Measurements from ENCODE around the gene PIK3CD.

PIK3CD gene

DNA sequence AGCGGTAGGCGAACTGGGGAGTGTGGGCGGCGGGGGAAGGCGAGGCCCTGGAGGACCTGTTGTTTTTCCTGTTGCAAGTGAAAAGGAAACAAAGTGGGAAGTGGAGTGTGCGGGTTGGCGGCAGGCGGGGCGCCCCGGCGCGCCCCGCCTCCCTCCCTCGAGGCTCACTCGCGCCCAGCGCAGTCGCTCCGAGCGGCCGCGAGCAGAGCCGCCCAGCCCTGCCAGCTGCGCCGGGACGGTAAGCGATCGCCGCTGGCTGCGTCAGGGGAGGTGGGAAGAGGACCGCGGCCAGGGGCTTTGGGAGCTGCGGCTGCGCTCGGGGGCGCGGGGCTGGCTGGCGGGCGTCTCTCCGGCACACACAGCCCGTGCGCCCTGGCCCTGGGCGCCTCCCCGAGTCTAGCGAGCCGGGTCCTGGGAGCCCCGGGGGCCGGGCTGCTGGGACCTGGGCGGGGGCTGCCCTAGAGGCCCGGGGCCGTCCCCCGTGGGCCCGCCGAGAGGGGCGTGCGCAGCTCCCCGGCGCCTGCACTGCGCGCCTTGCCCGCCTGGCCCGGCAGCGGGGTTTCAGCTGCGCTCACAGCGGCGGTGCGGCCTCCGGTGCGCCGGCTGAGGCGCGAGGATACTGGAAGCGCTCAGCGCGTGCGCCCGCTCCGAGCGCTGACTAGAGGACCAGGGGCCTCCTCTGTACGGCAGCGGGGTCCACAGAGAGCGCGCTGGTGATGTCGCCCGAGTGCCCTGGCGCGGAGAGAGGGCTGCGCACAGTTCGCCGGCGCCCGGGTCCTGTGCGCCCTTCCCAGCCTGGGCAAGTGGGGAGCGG lies at the start of gene PIK3CD:
TSS of gene PIK3CD (plus strand) at position 167 of the 814 bp plus-strand sequence. CDS start 58,725 bp downstream, outside the sequence.
- no peak for FAIRE-seq

DNA sequence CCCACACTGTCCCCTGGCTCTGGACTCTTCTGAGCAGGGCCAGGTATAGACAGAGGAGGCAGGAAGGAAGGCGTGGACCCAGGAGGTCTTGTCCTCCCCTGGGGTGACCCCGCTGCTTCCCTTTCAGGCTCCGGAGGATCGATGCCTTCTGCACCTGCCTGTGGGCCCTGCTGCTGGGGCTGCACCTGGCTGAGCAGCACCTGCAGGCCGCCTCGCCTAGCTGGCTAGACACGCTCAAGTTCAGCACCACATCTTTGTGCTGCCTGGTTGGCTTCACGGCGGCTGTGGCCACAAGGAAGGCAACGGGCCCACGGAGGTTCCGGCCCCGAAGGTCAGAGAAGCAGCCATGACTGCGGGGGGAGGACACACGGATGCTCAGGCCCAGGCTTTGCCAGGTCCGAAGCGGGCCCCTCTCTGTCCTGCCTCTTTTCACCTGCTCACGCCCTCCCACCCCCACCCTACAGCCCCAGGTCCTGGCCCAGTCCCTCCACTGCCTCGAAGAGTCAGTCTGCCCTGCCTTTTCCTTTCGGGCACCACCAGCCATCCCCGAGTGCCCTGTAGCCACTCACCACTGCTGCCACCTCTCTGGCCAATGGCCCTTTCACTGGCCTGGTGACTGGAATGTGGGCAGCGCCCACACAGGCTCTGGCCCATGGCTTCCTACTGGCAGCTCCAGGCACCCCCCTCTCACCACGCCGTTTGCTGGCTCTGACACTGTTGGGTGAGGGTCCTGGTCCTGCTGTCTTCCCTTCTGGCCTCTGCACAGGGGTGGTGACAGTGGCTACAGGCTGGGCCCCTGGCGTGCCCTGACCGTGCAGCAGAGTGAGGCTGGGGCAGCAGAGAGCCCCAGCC lies 49.4 kb upstream of the PIK3CD start:
- FAIRE-seq, result no peak

DNA sequence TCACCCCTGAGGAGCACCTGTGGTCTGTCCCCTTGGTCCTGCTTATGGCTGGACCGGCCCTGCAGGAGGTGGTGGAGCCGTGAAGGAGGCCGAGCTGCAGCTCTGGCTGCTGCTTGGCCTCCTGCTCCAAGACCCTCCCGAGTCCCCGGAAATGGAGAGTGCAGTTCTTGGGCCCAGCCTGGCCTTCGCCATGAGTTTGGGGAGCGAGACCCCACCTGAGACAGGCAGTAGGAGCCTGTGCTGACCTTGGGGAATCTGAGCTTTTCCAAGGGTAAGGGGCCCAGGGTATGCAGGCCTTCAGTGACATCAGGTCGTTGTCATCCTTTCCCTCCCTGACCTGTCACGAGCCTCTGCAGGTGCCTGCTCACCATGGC lies 48.8 kb upstream of the PIK3CD start:
- no peak for FAIRE-seq

DNA sequence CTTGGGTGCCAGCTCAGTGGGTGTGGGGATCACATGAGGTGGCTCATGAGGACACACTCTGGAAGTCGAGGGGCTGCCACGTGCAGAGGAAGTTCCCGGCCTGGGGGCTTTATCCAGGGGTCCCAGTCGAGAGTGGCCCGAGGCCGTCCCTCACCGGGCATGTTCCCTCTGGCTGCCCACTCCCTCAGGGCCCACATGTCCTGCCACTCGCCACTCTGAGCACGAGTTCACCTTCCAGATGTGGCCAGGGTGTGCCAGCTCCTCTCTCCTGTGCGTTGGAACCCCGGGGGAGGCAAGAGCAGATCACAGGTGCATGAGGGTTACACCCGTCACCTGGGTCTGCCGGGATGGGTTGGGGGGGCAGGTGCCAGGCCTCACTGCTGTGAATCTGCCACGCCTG lies 48.2 kb upstream of the PIK3CD start:
- no peak for FAIRE-seq

DNA sequence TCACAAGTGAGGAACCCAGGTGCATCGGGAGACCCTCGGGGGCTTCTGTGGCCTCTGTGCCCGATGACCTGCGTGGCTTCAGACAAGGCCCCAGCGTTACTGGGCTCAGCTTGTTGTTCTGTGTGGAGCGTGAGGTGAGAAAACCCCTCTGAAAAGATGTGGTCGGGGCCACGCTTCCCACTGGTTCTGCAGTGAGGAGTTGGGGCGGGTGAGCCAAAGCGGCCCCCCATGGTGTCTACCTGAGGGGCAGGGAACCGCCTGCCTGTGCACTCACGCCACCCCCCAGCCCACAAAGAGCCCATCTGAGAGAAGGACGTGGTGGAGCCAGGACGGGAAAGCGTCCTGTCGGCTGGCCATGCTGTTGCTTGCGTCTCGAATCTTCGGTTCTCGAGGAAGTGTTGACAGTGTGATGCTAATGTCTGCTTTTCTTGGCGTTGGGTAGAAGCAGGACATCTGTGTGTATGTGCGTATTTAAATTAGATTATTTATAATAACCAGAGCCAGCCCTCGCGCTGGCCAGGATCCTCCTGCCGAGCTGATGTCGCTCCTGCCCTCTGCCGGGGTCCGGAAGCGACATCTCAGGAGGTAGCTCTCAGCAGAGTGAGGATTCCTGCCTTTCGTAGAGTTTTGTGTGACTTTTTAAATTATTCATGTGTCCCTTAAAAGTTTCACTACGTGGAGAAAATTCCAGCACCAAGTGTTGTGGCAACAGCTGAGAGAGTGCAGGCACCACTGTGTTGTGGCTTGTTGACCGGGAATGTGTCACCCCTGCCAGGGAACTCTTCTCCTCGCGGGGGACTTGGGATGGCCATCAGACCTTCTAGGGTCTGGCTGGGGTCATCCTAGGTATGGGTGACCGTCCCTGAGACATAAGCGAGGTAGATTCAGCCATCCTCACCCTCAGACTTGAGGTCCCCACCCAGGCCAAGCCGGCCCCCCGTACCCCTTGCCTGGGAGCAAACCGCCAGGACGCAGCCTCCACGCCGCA lies 47.5 kb upstream of the PIK3CD start:
- FAIRE-seq, result no peak

DNA sequence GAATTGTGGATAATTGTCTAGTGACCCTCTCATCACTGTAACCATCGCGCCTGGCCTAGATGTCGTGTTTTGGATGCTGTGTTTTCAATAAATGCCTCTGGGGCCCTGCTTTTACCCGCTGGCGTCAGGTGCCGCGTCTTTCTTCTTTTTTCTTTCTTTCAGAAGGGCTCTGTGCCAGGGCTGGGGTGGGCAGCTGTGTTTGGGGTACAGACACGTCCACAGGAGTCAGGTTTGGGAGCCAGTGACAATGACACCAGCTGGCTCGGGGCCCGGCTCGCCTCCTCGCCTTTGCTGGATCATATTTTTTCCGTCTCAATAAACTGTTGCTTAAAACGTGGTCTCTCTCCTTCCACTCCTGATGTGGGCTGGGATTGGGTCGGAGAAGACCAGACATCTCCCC lies 46.7 kb upstream of the PIK3CD start:
- no peak for FAIRE-seq

DNA sequence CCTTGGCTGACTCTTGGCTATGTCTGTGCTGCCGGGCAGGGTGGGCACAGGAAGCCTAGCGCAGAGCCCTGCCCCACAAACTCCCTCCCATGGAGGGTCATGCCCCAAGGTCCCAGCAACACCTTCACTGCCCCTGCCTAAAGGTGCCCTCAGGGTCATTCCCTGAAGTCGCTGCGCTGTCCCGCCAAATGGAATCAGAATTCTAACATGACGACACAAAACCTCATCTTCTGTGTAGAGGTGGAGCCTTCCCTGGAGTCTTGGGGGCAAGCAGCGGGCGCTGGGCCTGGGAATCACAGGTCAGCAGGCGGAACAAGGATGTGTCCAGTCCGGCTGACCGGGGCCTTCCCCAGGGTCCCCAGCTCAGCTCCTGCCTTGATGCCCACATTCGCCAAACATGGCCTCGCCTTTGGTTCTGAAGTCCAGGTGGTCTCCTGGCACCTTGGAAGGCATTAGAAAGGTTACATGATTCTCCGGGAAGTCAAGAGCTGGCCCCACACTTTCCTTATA lies 45.5 kb upstream of the PIK3CD start:
- no peak for FAIRE-seq

DNA sequence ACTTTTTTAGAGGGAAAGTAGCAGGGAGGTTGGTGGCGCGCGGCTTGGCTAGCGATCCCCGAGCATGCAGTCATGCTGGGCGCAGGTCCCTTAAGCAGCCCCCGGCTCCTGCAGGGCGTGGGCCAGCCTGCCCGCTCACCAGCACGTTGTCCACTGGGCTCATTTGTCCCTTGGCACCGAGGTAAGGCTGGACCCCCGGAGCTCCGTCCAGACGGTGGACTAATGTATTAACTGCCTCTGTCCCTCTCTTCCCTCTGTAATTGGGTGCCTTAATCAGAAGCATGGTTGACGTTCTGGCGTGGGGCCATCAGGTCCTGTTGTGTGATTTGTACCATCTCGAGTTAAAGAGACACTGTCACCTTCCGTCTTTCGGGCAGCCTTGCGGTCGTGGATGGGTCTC lies 45.1 kb upstream of the PIK3CD start:
- FAIRE-seq, result no peak

DNA sequence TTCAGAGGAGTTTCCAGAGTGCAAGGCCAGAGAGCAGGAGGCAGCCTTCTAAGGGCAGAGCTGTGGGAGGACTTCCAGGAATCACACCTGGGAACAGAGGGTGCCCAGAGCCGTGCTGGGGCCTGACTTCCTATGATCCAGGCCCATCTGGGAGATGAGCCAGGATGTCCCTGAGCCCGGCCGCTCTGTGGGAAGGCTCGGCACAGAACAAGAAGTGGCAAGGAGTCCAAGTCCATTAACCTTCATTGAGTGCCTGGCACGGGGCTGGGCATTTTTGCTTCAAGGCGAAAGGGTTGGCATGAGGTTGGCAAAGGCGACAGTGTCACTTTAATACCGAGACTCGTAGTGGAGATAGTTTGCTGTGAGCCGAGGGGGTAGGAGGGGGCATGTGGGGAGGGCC lies 44.6 kb upstream of the PIK3CD start:
- no peak for FAIRE-seq

DNA sequence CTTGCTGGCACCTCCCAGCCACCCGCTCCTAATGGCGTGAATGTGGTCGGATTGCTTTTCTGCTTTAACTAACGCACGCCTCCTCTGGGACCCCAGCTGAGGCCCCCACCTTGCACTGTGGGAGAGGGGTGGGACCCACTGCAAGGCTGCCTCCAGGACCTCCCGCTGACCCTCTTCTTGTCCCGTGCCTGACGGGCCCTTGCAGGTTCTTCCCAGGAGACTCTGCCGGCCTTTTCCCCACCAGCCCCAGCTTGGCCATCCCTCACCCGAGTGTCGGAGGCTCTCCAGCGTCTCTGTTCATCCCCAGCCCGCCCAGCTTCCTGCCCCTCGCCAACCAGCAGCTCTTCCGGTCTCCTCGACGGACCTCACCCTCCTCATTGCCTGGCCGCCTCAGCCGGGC lies 44.2 kb upstream of the PIK3CD start:
- FAIRE-seq, result no peak

DNA sequence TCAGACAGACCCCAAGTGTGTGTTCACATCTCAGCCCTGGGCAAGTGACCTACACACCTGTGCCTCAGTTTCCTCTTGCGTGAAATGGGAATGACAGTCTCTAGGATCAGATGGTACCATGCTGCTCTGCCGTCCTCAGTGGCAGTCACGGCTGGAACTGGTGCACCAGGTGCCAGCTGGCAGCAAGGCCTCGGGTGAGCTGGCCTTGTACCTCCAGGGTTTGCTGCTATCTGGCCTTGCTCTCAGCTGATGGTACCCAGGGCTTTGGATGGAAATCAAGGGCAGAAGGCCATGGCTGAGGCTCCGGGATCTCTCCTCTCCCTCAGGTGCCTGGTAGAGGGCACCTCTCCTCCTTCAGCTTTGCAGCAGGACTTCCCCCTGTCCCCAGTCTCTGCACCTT lies 41.5 kb upstream of the PIK3CD start:
- FAIRE-seq, result no peak

DNA sequence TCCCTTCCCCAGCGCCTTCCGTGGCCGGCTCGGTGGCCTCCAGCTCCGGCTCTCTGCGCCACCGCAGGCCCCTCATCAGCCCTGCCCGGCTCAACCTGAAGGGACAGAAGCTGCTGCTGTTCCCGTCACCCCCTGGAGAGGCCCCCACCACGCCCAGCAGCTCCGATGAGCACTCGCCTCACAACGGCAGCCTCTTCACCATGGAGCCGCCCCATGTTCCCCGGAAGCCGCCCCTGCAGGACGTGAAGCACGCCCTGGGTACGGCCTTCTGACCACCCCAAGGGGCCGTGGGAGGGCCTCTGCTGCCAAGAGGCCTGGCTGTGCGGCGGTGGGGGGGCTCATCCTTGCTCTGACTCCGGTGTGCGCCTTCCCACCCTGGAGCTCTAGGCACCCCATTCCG lies 41.0 kb upstream of the PIK3CD start:
- no peak for FAIRE-seq

DNA sequence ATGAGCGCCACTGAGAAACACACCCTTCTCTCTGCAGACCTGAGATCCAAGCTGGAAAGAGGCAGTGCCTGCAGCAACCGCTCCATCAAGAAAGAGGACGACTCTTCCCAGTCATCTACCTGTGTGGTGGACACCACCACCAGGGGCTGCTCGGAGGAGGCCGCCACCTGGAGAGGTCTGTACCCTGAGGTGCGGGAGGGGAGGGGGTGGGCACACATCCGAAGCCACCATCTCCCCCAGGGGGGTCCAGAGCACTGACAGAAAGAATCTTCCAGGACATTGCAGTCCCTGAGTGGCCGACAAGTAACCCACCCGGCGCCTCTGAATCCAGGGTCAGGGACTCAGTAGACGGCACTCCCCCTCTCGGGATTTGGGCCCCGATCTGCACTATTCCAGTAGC lies 39.8 kb upstream of the PIK3CD start:
- FAIRE-seq, result no peak

DNA sequence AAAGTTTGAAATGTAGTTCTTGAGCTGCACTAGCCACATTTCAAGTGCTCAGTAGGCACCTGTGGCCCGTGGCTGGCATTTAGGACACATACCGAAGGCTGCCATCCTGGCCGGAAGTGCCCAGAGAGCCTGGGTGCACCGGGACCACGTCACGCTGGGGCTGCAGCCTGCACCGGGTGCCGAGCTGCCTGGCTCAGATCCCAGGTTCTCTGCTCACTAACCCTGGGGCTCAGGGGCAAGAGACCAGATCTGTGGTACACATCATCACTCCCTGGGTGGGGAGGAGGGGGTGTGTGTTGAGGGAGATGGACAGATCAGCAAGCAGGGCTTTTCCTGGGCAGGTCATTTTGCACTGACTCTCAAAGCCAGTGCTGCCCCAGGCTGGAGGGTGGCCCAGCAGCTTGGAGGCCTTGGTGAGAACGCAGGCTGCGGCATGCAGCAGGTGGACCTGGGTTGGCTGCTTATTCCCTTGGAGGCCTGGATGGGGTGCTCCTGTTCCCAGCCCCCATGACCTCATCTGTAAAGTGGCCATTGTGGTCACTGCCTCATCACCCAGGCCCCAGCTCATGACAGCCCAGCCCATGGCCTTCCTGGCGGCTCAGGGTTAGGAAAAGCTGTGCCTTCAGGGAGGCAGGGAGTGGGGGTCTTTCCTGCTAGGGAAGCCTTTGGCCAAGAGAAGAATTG lies 39.2 kb upstream of the PIK3CD start:
- FAIRE-seq, result no peak

DNA sequence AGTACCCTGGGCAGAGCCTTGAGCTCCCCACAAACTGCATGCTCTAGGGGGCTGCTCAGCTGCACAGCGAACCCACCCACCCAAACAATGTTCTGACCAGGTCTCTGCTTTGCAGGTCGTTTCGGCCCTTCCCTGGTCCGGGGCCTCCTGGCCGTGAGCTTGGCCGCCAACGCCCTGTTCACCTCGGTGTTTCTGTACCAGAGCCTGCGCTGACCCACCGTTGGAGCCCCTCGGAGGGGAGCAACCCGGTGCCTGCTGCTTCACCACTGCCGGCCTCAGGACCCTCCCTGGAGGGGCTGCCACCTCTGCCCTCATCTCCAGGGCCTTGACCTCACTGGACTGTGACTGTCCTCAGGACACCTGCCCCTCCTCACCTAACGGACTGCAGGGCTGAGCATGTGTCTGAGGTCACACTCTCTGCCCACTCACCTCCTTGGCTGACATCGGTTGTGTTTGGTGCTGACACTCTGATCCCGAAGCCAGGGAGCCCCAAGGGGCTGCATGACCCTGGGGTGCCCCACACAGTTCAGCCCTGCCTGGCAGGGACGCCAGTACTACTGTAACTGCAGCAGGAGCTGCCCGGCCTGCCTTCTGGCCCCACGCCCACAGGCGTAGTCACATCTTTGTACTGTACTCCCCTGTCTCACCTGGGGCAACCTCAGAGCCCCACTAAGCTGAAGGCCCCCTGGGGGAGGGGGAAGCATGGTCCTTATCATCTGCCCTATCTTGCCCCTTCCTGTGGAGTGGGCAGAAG lies 38.5 kb upstream of the PIK3CD start:
- no peak for FAIRE-seq

DNA sequence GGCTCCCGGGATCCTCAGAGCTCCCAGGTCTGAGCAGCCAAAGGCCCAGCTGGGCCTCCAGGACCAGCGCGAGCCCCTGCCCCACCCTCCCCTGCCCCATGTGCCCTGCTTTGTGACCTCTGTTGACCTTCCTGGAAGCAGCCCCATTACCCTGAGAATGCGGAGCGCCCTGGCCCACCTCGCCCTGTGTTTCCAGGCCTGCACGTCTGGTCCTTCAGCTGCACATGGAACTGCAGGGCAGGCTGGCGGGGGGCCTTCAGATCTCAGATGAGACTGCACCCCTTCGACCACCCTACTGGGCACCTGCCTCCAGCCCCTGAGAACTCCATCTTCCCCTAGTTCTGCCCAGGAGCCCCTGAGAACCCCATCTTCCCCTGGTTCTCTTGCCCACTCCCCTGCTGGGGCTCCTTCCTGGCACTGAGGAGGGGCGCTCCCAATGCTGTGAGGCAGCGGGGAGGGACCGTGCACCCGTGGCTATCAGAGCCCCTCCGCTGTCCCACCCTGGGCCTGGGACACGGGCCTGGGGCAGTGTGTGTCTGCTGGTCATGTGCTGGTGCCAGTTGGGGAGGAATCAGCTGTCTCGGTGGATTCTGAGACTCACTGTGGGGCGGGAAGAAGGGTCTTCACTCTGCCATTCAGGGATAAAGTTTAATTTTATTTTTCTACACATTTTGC lies 37.8 kb upstream of the PIK3CD start:
- FAIRE-seq, result no peak

DNA sequence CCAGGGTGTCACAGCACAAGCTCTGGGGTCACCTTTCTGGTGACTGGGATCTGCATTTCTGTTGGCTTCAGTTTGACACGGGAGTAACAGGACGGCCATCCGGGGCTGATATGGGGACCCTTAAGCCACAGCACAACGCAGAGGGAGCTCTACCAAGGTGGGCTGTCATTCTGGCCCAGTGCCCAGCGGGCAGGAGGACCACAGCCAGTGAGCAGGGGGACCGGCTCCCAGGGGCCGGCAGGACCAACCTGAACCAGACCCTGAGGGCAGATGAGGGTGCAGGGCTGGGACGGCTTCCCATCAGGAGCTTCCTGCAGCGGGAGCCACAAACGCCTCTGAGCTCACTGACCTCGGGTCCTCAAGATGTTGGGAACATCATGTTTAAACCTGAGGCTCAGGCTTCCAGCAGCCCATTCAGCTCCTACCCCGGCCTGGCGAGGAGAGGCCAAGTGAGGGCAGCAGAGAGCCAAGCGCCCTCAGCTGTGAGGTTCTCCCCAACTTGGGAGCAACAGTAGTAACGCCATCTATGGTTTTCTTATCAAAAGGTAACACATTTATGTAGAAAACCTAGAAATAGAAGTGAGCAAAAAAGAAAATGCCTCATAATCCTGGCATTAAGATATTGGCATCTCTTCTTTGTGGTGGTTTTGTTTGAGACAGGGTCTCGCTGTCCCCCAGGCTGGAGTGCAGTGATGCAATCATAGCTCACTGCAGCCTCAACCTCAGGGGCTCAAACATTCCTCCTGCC lies 36.0 kb upstream of the PIK3CD start:
- FAIRE-seq, result peak; percentile 84

DNA sequence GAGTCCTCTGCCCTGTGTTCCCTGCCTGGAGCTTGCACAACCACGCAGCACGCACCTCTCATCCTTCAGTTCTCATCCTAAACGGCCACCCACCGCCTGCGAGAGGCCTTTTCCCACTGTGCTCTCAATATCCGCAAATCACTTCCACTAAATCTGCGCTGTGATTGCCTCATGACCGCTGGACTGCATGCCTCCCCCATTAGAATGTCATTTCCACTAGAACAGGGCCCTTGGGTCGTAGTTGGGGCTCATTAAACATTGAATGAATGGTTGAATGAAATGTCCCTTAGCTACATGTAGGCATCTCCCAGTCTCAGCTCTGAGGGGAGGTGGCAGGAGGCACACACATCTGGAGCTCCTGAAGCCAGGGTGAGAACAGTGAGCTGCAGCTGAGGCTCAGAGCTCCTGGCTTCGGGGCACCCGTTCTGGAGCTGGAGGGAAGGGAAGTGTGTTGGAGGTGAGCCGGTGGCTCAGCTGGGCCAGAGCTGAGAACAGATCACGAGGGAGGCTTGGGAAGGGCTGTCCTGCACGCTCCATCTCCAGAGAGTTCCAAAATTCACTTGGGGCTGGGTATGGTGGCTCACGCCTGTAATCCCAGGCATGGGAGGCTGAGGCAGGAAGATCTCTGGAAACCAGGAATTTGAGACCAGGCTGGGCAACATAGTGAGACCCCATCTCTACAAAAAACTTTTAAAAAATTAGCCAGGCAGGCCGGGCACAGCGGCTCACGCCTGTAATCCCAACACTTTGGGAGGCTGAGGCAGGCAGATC lies 32.4 kb upstream of the PIK3CD start:
- FAIRE-seq, result no peak

DNA sequence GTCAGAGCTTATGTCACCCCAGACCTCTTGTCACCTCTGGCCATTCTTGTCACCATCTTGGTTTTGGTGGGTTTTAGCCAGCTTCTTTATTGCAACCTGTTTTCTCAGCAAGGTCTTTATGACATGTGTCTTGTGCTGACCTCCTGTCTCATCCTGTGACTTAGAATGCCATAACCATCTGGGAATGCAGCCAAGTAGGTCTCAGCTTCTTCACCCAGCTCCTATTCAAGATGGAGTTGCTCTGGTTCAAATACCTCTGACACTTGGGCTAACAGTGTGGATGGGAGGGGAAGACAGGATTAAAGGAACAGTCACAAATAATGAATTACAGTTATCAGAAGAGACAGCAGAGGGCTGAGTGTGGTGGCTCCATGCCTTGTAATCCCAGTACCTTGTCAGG lies 30.5 kb upstream of the PIK3CD start:
- no peak for FAIRE-seq
